Measurements from ENCODE around the gene PCNX2.

The PCNX2 gene

GRCh38 chr1:232964601-232965000 is 330.9 kb downstream of the PCNX2 start:
- no peak overlapping the region for H3K4ac ChIP-seq (ENCODE audit: low read depth, low read length)
- H4K8ac ChIP-seq (ENCODE audit: low read depth, low read length): no peak overlapping the region
- no peak overlapping the region for H3K18ac ChIP-seq (ENCODE audit: low read length)
- no peak overlapping the region for H3K4me3 ChIP-seq (ENCODE audit: low read length)
- H3K79me1 ChIP-seq (ENCODE audit: low read length): peaks cover 5% of the 10 kb centered on the region
- peaks cover 1% of the 10 kb centered on the region for H3K36me3 ChIP-seq (ENCODE audit: control insufficient read depth, insufficient read depth, low read length)
- no peak for DNase-seq
- H3K79me2 ChIP-seq (ENCODE audit: control insufficient read depth, insufficient read depth, low read length): no peaks in the 10 kb centered on the region
- H2AK5ac ChIP-seq (ENCODE audit: low read length): no peak overlapping the region
- H3K56ac ChIP-seq (ENCODE audit: low read length): no peak overlapping the region
- H3K9ac ChIP-seq (ENCODE audit: low read length): no peak overlapping the region
- no peak overlapping the region for H4K5ac ChIP-seq (ENCODE audit: low read length)
- no peak overlapping the region for H2BK5ac ChIP-seq (ENCODE audit: low read length)
- no peak overlapping the region for H3K4me2 ChIP-seq (ENCODE audit: low read length)
- WGBS (ENCODE audit: extremely low coverage, insufficient coverage, low lambda C conversion rate): no CpG with 5 or more reads among the region's 4 CpGs
- no peak overlapping the region for H3K27ac ChIP-seq (ENCODE audit: low read depth, low read length)
- H3K4me1 ChIP-seq (ENCODE audit: control insufficient read depth, low read depth, low read length): no peaks in the 10 kb centered on the region
- no peaks in the 10 kb centered on the region for H3K27me3 ChIP-seq (ENCODE audit: insufficient read depth, low read length, poor library complexity)
- no peak overlapping the region for H2BK15ac ChIP-seq (replicated peaks; ENCODE audit: low read depth)
- no peak overlapping the region for H3K23ac ChIP-seq (ENCODE audit: low read length)
- H2BK120ac ChIP-seq (ENCODE audit: low read depth, low read length): no peak overlapping the region

GRCh38 chr1:232962761-232963745 is 332.5 kb downstream of the PCNX2 start:
- Histone ChIP-seq H4K8ac (ENCODE audit: low read depth, low read length) (no peak overlapping the region), H3K4me3 (ENCODE audit: low read length) (no peak overlapping the region), H2BK120ac (ENCODE audit: low read depth, low read length) (no peak overlapping the region), H3K27me3 (ENCODE audit: insufficient read depth, low read length, poor library complexity) (no peaks in the 10 kb centered on the region), H3K79me1 (ENCODE audit: low read length) (peaks cover 5% of the 10 kb centered on the region), H3K4me1 (ENCODE audit: control insufficient read depth, low read depth, low read length) (no peaks in the 10 kb centered on the region), H3K56ac (ENCODE audit: low read length) (no peak overlapping the region), H2BK15ac (replicated peaks; ENCODE audit: low read depth) (no peak overlapping the region), H3K36me3 (ENCODE audit: control insufficient read depth, insufficient read depth, low read length) (no peaks in the 10 kb centered on the region), H3K9ac (ENCODE audit: low read length) (no peak overlapping the region), H4K5ac (ENCODE audit: low read length) (no peak overlapping the region), H3K79me2 (ENCODE audit: control insufficient read depth, insufficient read depth, low read length) (no peaks in the 10 kb centered on the region), H3K4me2 (ENCODE audit: low read length) (no peak overlapping the region), H3K18ac (ENCODE audit: low read length) (no peak overlapping the region), H3K4ac (ENCODE audit: low read depth, low read length) (no peak overlapping the region), H2AK5ac (ENCODE audit: low read length) (no peak overlapping the region), H2BK5ac (ENCODE audit: low read length) (no peak overlapping the region), H3K27ac (ENCODE audit: low read depth, low read length) (no peak overlapping the region), H3K23ac (ENCODE audit: low read length) (no peak overlapping the region)
- WGBS (ENCODE audit: extremely low coverage, insufficient coverage, low lambda C conversion rate): no CpG with 5 or more reads among the region's 10 CpGs
- DNase-seq: peak; percentile 62

GRCh38 chr1:232958067-232958466 is 337.5 kb downstream of the PCNX2 start:
- no peak for DNase-seq
- Histone ChIP-seq H3K27me3 (ENCODE audit: insufficient read depth, low read length, poor library complexity) (no peaks in the 10 kb centered on the region), H3K79me1 (ENCODE audit: low read length) (peaks cover 3% of the 10 kb centered on the region), H2BK15ac (replicated peaks; ENCODE audit: low read depth) (no peak overlapping the region), H3K56ac (ENCODE audit: low read length) (no peak overlapping the region), H3K4ac (ENCODE audit: low read depth, low read length) (no peak overlapping the region), H3K4me1 (ENCODE audit: control insufficient read depth, low read depth, low read length) (no peaks in the 10 kb centered on the region), H3K18ac (ENCODE audit: low read length) (no peak overlapping the region), H4K5ac (ENCODE audit: low read length) (no peak overlapping the region), H3K27ac (ENCODE audit: low read depth, low read length) (no peak overlapping the region), H3K23ac (ENCODE audit: low read length) (no peak overlapping the region), H3K4me3 (ENCODE audit: low read length) (no peak overlapping the region), H2AK5ac (ENCODE audit: low read length) (no peak overlapping the region), H4K8ac (ENCODE audit: low read depth, low read length) (no peak overlapping the region), H3K4me2 (ENCODE audit: low read length) (no peak overlapping the region), H3K36me3 (ENCODE audit: control insufficient read depth, insufficient read depth, low read length) (no peaks in the 10 kb centered on the region), H3K9ac (ENCODE audit: low read length) (no peak overlapping the region), H2BK5ac (ENCODE audit: low read length) (no peak overlapping the region), H3K79me2 (ENCODE audit: control insufficient read depth, insufficient read depth, low read length) (peaks cover 2% of the 10 kb centered on the region), H2BK120ac (ENCODE audit: low read depth, low read length) (no peak overlapping the region)
- WGBS (ENCODE audit: extremely low coverage, insufficient coverage, low lambda C conversion rate): no CpG with 5 or more reads among the region's 1 CpG

- Histone ChIP-seq H3K27ac (ENCODE audit: low read depth, low read length) (no peak overlapping the region), H3K9ac (ENCODE audit: low read length) (no peak overlapping the region), H2BK15ac (replicated peaks; ENCODE audit: low read depth) (no peak overlapping the region), H2BK5ac (ENCODE audit: low read length) (no peak overlapping the region), H3K4ac (ENCODE audit: low read depth, low read length) (no peak overlapping the region), H3K4me1 (ENCODE audit: control insufficient read depth, low read depth, low read length) (peaks cover 6% of the 10 kb centered on the region), H3K79me2 (ENCODE audit: control insufficient read depth, insufficient read depth, low read length) (peaks cover 6% of the 10 kb centered on the region), H4K8ac (ENCODE audit: low read depth, low read length) (no peak overlapping the region), H2BK120ac (ENCODE audit: low read depth, low read length) (no peak overlapping the region), H3K4me2 (ENCODE audit: low read length) (no peak overlapping the region), H2AK5ac (ENCODE audit: low read length) (no peak overlapping the region), H3K56ac (ENCODE audit: low read length) (no peak overlapping the region), H4K5ac (ENCODE audit: low read length) (no peak overlapping the region), H3K18ac (ENCODE audit: low read length) (no peak overlapping the region), H3K27me3 (ENCODE audit: insufficient read depth, low read length, poor library complexity) (no peaks in the 10 kb centered on the region), H3K4me3 (ENCODE audit: low read length) (no peak overlapping the region), H3K79me1 (ENCODE audit: low read length) (peaks cover 3% of the 10 kb centered on the region), H3K23ac (ENCODE audit: low read length) (no peak overlapping the region), H3K36me3 (ENCODE audit: control insufficient read depth, insufficient read depth, low read length) (no peaks in the 10 kb centered on the region)
- DNase-seq: no peak
- no CpG with 5 or more reads among the region's 6 CpGs for WGBS (ENCODE audit: extremely low coverage, insufficient coverage, low lambda C conversion rate)
Observed at GRCh38 chr1:232956081-232956480, 339.4 kb downstream of the PCNX2 start.

- no peak overlapping the region for H3K18ac ChIP-seq (ENCODE audit: low read length)
- no peak overlapping the region for H2AK5ac ChIP-seq (ENCODE audit: low read length)
- peaks cover 6% of the 10 kb centered on the region for H3K4me1 ChIP-seq (ENCODE audit: control insufficient read depth, low read depth, low read length)
- no peaks in the 10 kb centered on the region for H3K36me3 ChIP-seq (ENCODE audit: control insufficient read depth, insufficient read depth, low read length)
- no peak overlapping the region for H3K9ac ChIP-seq (ENCODE audit: low read length)
- peaks cover 8% of the 10 kb centered on the region for H3K79me2 ChIP-seq (ENCODE audit: control insufficient read depth, insufficient read depth, low read length)
- WGBS (ENCODE audit: extremely low coverage, insufficient coverage, low lambda C conversion rate): no CpG with 5 or more reads among the region's 4 CpGs
- no peak overlapping the region for H3K4ac ChIP-seq (ENCODE audit: low read depth, low read length)
- peaks cover 3% of the 10 kb centered on the region for H3K79me1 ChIP-seq (ENCODE audit: low read length)
- H2BK5ac ChIP-seq (ENCODE audit: low read length): no peak overlapping the region
- no peak overlapping the region for H2BK15ac ChIP-seq (replicated peaks; ENCODE audit: low read depth)
- no peak overlapping the region for H3K4me3 ChIP-seq (ENCODE audit: low read length)
- no peak overlapping the region for H4K5ac ChIP-seq (ENCODE audit: low read length)
- H3K23ac ChIP-seq (ENCODE audit: low read length): no peak overlapping the region
- H3K56ac ChIP-seq (ENCODE audit: low read length): no peak overlapping the region
- no peak overlapping the region for H3K27ac ChIP-seq (ENCODE audit: low read depth, low read length)
- no peak overlapping the region for H4K8ac ChIP-seq (ENCODE audit: low read depth, low read length)
- no peak for DNase-seq
- no peak overlapping the region for H3K4me2 ChIP-seq (ENCODE audit: low read length)
- H2BK120ac ChIP-seq (ENCODE audit: low read depth, low read length): no peak overlapping the region
- H3K27me3 ChIP-seq (ENCODE audit: insufficient read depth, low read length, poor library complexity): no peaks in the 10 kb centered on the region
Observed at GRCh38 chr1:232954594-232955365, 340.7 kb downstream of the PCNX2 start.
